K562 (cell line): ENCODE measurements around the gene ADNP. TPM values are rescaled to one million over a fixed set of nuclear protein-coding genes. Genes with fewer than 3 reads are reported as not detected.

Experiments
- ARID4B ChIP-seq: sonication (generic); formaldehyde crosslinking; IDR thresholded peaks from 2 replicates; pipeline ENCODE4 v1.8.0; 2022; ENCODE audit warnings: mild to moderate bottlenecking, missing genetic modification reagents
- ATF4 ChIP-seq: fragments of 450-650 bp; formaldehyde crosslinking; IDR thresholded peaks from 2 replicates; pipeline ENCODE4 v1.4.0; 2022; ENCODE audit warnings: mild to moderate bottlenecking, moderate library complexity
- CREB3 ChIP-seq: fragments of 450-650 bp; conservative IDR thresholded peaks from 2 replicates; pipeline ENCODE4 v1.6.1; 2016; ENCODE audit warnings: missing genetic modification characterization, low read depth, mild to moderate bottlenecking, missing compliant biosample characterization, moderate library complexity
- CXXC5 ChIP-seq: fragments of 250-450 bp; sonication (Bioruptor Pico); IDR thresholded peaks from 2 replicates; pipeline ENCODE4 v1.8.0; 2022; ENCODE audit warnings: inconsistent platforms, mild to moderate bottlenecking, moderate library complexity
- EP400 ChIP-seq: fragments of 450-650 bp; IDR thresholded peaks from 2 replicates; pipeline ENCODE4 v1.6.1; 2017; ENCODE audit warnings: antibody characterized with exemption, mild to moderate bottlenecking, moderate library complexity
- ETV5 ChIP-seq: sonication (generic); formaldehyde crosslinking; IDR thresholded peaks from 2 replicates; pipeline ENCODE4 v1.4.0; 2020; ENCODE audit warnings: low read depth, mild to moderate bottlenecking, missing genetic modification reagents
- JUND ChIP-seq, 2 experiments: IDR thresholded peaks; 2 replicates in 1 of 2; 3 replicates in 1 of 2; pipeline ENCODE4 v1.6.1; 2011; ENCODE audit warnings: borderline replicate concordance in 2 of 2, low read depth in 2 of 2, low read length in 2 of 2, improper control_type of control experiment in 1 of 2, missing biosample characterization in 1 of 2, missing genetic modification characterization in 1 of 2, missing genetic modification reagents in 1 of 2
- KLF1 ChIP-seq: fragments of 450-650 bp; IDR thresholded peaks from 2 replicates; pipeline ENCODE4 v1.6.1; 2016; ENCODE audit warnings: missing genetic modification characterization, missing compliant biosample characterization
- MCM2 ChIP-seq: fragments of 450-650 bp; IDR thresholded peaks from 2 replicates; pipeline ENCODE4 v1.6.1; 2017; ENCODE audit warnings: low read depth, mild to moderate bottlenecking
- NEUROD1 ChIP-seq: fragments of 150-350 bp; IDR thresholded peaks from 2 replicates; pipeline ENCODE4 v1.6.1; 2014; ENCODE audit warnings: borderline replicate concordance, low read length, low read depth; ENCODE audit not compliant: partially characterized antibody
- NR0B1 ChIP-seq: fragments of 450-650 bp; IDR thresholded peaks from one replicate; pipeline ENCODE4 v1.6.1; 2018; ENCODE audit warnings: mild to moderate bottlenecking, moderate library complexity; ENCODE audit not compliant: partially characterized antibody
- PTTG1 ChIP-seq: fragments of 450-650 bp; IDR thresholded peaks from 2 replicates; pipeline ENCODE4 v1.6.1; 2016; ENCODE audit warnings: low read depth, mild to moderate bottlenecking, missing genetic modification characterization, missing compliant biosample characterization
- RAD21 ChIP-seq, 2 experiments: fragments of 250-450 bp in 1 of 2; fragments of 450-650 bp in 1 of 2; sonication (Bioruptor Pico) in 1 of 2; formaldehyde crosslinking in 1 of 2; IDR thresholded peaks in 1 of 2; conservative IDR thresholded peaks in 1 of 2; 2 replicates each; pipeline versions ENCODE4 v1.4.0 to v1.8.0; 2020 to 2022; ENCODE audit warnings: mild to moderate bottlenecking in 2 of 2, moderate library complexity in 1 of 2
- RBFOX2 ChIP-seq: fragments of 200-400 bp; formaldehyde crosslinking; IDR thresholded peaks from 2 replicates; pipeline ENCODE4 v1.6.1; 2017; ENCODE audit warnings: low read depth, mild to moderate bottlenecking, low read length, moderate library complexity
- RBM34 ChIP-seq: fragments of 200-400 bp; formaldehyde crosslinking; IDR thresholded peaks from 2 replicates; pipeline ENCODE4 v1.6.1; 2018; ENCODE audit warnings: low read length, borderline replicate concordance; ENCODE audit not compliant: insufficient read depth
- THAP7 ChIP-seq: fragments of 250-450 bp; sonication (Bioruptor Pico); IDR thresholded peaks from 2 replicates; pipeline ENCODE4 v1.5.0; 2021
- ZNF212 ChIP-seq: fragments of 450-650 bp; formaldehyde crosslinking; IDR thresholded peaks from 2 replicates; pipeline ENCODE4 v1.4.0; 2020; ENCODE audit warnings: mild to moderate bottlenecking
- ZNF766 ChIP-seq: fragments of 200-800 bp; sonication (Bioruptor generic); conservative IDR thresholded peaks from 2 replicates; pipeline ENCODE4 v1.6.1; 2016; ENCODE audit warnings: missing genetic modification characterization, missing compliant biosample characterization
- ZNF830 ChIP-seq: fragments of 250-450 bp; sonication (Bioruptor Pico); IDR thresholded peaks from 2 replicates; pipeline ENCODE4 v1.5.0; 2021; ENCODE audit warnings: mild to moderate bottlenecking
- ZSCAN32 ChIP-seq: fragments of 450-650 bp; formaldehyde crosslinking; IDR thresholded peaks from 2 replicates; pipeline ENCODE4 v1.4.0; 2020; ENCODE audit warnings: mild to moderate bottlenecking, moderate library complexity
- polyA plus RNA-seq, 8 experiments: library from polyadenylated mRNA; depleted of rRNA in 4 of 8; stranded (reverse) in 5 of 8; unstranded in 3 of 8; fragments of >200 nt; fragmentation: Nextera tagmentation in 2 of 8; fragmentation: Illumina TruSeq in 1 of 8; extraction: Ambion mirVana in 2 of 8; extraction: Trizol in 1 of 8; gene quantifications; 2 replicates each; pipeline versions ENCODE4 v1.2.1 to v1.2.3, GENCODE V29; 2011 to 2014; ENCODE audit warnings: inconsistent platforms in 1 of 8, missing spikeins in 1 of 8
- total RNA-seq, 7 experiments: library from RNA; depleted of rRNA in 6 of 7; stranded (reverse); fragments of >200 nt in 6 of 7; fragmentation: Illumina TruSeq in 2 of 7; extraction: Trizol in 2 of 7; gene quantifications; 2 replicates each; pipeline versions ENCODE4 v1.2.1 to v1.2.3, GENCODE V29; 2011 to 2021; ENCODE audit warnings: low replicate concordance in 1 of 7

Gene ADNP
- total and polyA plus RNA-seq, 9 of the 15 experiments (the other 6 are each of a cell fraction or from before 2014, with no cell fraction given) = 17.8 to 59.9 (median 25.3) TPM

- TF ChIP-seq THAP7 (CRISPR knock-in tag) (no peak), NEUROD1 (no peak), NR0B1 (no peak), ZNF830 (CRISPR knock-in tag) (no peak), RBM34 (no peak), ZSCAN32 (CRISPR knock-in tag) (peak; percentile 64), ZNF212 (no peak), PTTG1 (tag) (no peak), MCM2 (no peak), RBFOX2 (no peak), KLF1 (tag) (no peak), JUND (IDR thresholded peaks at IDR 0.05; ENCODE audit: borderline replicate concordance, low read depth, low read length) (0 out of 2 replicates have a peak, but pooled peaks have one; percentile 16), JUND (tag; IDR thresholded peaks at IDR 0.05; ENCODE audit: borderline replicate concordance, low read depth, low read length) (no peak), CREB3 (no peak), ARID4B (CRISPR knock-in tag) (no peak), EP400 (peak; percentile 38; the same call in 1 of the 2 replicates), ETV5 (CRISPR knock-in tag) (no peak), CXXC5 (CRISPR knock-in tag) (peak; percentile 63), ATF4 (CRISPR knock-in tag) (peak; percentile 86), ZNF766 (CRISPR knock-in tag) (peak; percentile 66), RAD21 (CRISPR knock-in tag; conservative IDR thresholded peaks at IDR 0.05 in 1 of 2, IDR thresholded peaks at IDR 0.05 in 1 of 2) (no peak; a peak in 1 of 4 replicates)
These were observed 32.8 kb downstream of the ADNP start (continued) for GRCh38 chr20:50898475-50898874.
